AG04449 (cell line): Measurements from ENCODE around the gene LRRC61.

Experiments
- CTCF ChIA-PET: fragments of 350-600 bp; formaldehyde crosslinking; extraction: SDS; loops from one replicate; lab custom pipeline; 2021; ENCODE audit warnings: antibody characterized with exemption; lab: Yijun Ruan, JAX
- POLR2A ChIA-PET: fragments of 400-600, 350-600 bp; formaldehyde crosslinking; extraction: SDS; loops from one replicate; lab custom pipeline; 2020; ENCODE audit warnings: antibody characterized with exemption, inconsistent platforms; lab: Yijun Ruan, JAX
- DNase-seq: peaks from one replicate; pipeline ENCODE4 v3.0.0-alpha.2; 2010; ENCODE audit warnings: low read depth, low spot score
- H3K4me3 ChIP-seq: 2 replicates; pipeline ENCODE4 v1.5.1; 2011; ENCODE audit warnings: low read depth, mild to moderate bottlenecking, control low read depth, low read length
- CTCF ChIP-seq: IDR thresholded peaks from one replicate; pipeline ENCODE4 v1.5.1; 2011; ENCODE audit warnings: mild to moderate bottlenecking, moderate library complexity, low read length, control low read depth, inconsistent platforms; ENCODE audit not compliant: insufficient read depth; ENCODE audit errors: missing control alignments

LRRC61 gene

GRCh38 chr7:150371131-150371995 lies 48.2 kb downstream of the LRRC61 start:
- CTCF ChIA-PET, result interaction anchor here (0.8 to 3.4 kb wide), 4 partner anchors 16 to 48 kb away, joined by 3 to 28 read pairs (median 4); a partner anchor contains a TSS
- DNase-seq, result no peak

GRCh38 chr7:150371996-150372270 lies 48.8 kb downstream of the LRRC61 start:
- DNase-seq, result no peak
- CTCF ChIA-PET, result no interaction called here
- POLR2A ChIA-PET, result no interaction called here
- H3K4me3 ChIP-seq, result no peak overlapping the region
- TF ChIP-seq CTCF, result no peak

More at GRCh38 chr7:150371131-150371995, 48.2 kb downstream of the LRRC61 start:
- no peak overlapping the region for H3K4me3 ChIP-seq
- POLR2A ChIA-PET, result interaction anchor here (0.6 kb wide), 1 partner anchor 20 kb away, joined by 4 read pairs; no protein-coding TSS in a partner anchor
- TF ChIP-seq CTCF, result no peak

- POLR2A ChIA-PET, result no interaction called here
Measured at GRCh38 chr7:150372271-150373048, 49.3 kb downstream of the LRRC61 start.

GRCh38 chr7:150373049-150373801 lies 50.1 kb downstream of the LRRC61 start:
- TF ChIP-seq CTCF, result no peak
- DNase-seq, result no peak
- ChIA-PET POLR2A (no interaction called here), CTCF (interaction anchor here (1.1 to 1.2 kb wide), 3 partner anchors 16 to 76 kb away, joined by 3 to 5 read pairs (median 4); no protein-coding TSS in a partner anchor)
- no peak overlapping the region for H3K4me3 ChIP-seq

More at GRCh38 chr7:150372271-150373048, 49.3 kb downstream of the LRRC61 start:
- TF ChIP-seq CTCF, result no peak
- no peak overlapping the region for H3K4me3 ChIP-seq
- DNase-seq, result no peak
- CTCF ChIA-PET, result no interaction called here

GRCh38 chr7:150374026-150374425 lies 50.9 kb downstream of the LRRC61 start:
- no peak for DNase-seq
- H3K4me3 ChIP-seq, result no peak overlapping the region
- no peak for TF ChIP-seq CTCF
- CTCF ChIA-PET, result interaction anchor here (1.1 to 1.2 kb wide), 3 partner anchors 17 to 75 kb away, joined by 3 to 5 read pairs (median 4); no protein-coding TSS in a partner anchor
- POLR2A ChIA-PET, result no interaction called here
